ENCODE measurements around the gene CAMK2N1. TPM values are rescaled to one million over a fixed set of nuclear protein-coding genes. Genes with fewer than 3 reads are reported as not detected.

The CAMK2N1 gene
- total and polyA plus RNA-seq, 2 of the 13 experiments (the other 11 are each of a cell fraction or from before 2014, with no cell fraction given) = 38.0 to 38.6 TPM

- TF ChIP-seq ZNF232 (CRISPR knock-in tag; IDR thresholded peaks at IDR 0.05; ENCODE audit: borderline replicate concordance) = peak; percentile 72; the same call in 1 of the 2 replicates
- TF ChIP-seq ZNF225 (CRISPR knock-in tag; IDR thresholded peaks at IDR 0.05) = peak; percentile 88; the same call in 1 of the 2 replicates
- TF ChIP-seq DDIT3 (CRISPR knock-in tag; IDR thresholded peaks at IDR 0.05) = no peak
- TF ChIP-seq JARID2 (CRISPR knock-in tag; IDR thresholded peaks at IDR 0.05; ENCODE audit: insufficient replicate concordance) = no peak
- TF ChIP-seq ZFP36L1 (CRISPR knock-in tag; IDR thresholded peaks at IDR 0.05) = no peak
- TF ChIP-seq USF2 (IDR thresholded peaks at IDR 0.05; ENCODE audit: low read depth, low read length) = no peak
- TF ChIP-seq USF2 (CRISPR knock-in tag; IDR thresholded peaks at IDR 0.05; ENCODE audit: borderline replicate concordance) = peak; percentile 67; the same call in 1 of the 2 replicates
- TF ChIP-seq THAP9 (CRISPR knock-in tag; IDR thresholded peaks at IDR 0.05; ENCODE audit: borderline replicate concordance) = peak; percentile 98
- peak; percentile 85 for TF ChIP-seq KMT2B (CRISPR knock-in tag; IDR thresholded peaks at IDR 0.05)
- peak; percentile 59; the same call in 1 of the 2 replicates for TF ChIP-seq NCOA1 (CRISPR knock-in tag; IDR thresholded peaks at IDR 0.05)
- no peak for TF ChIP-seq SETDB1 (CRISPR knock-in tag; IDR thresholded peaks at IDR 0.05; ENCODE audit: borderline replicate concordance)
- TF ChIP-seq ERF (CRISPR knock-in tag; IDR thresholded peaks at IDR 0.05) = peak; percentile 64
- 0 out of 2 replicates have a peak, but pooled peaks have one; percentile 36 for TF ChIP-seq PRDM15 (CRISPR knock-in tag; IDR thresholded peaks at IDR 0.05)
- peak; percentile 87 for TF ChIP-seq ZNF414 (CRISPR knock-in tag; IDR thresholded peaks at IDR 0.05)
- TF ChIP-seq SKI (IDR thresholded peaks at IDR 0.05; ENCODE audit: partially characterized antibody) = peak; percentile 41
- peak; percentile 61; the same call in 1 of the 2 replicates for TF ChIP-seq ZNF598 (CRISPR knock-in tag; IDR thresholded peaks at IDR 0.05; ENCODE audit: borderline replicate concordance)
- no peak for TF ChIP-seq ZNF672 (CRISPR knock-in tag; IDR thresholded peaks at IDR 0.05)
- peak; percentile 89 for TF ChIP-seq SALL2 (CRISPR knock-in tag; IDR thresholded peaks at IDR 0.05)
- peak; percentile 96 for TF ChIP-seq WIZ (CRISPR knock-in tag; IDR thresholded peaks at IDR 0.05)
Measured at GRCh38 chr1:20507564-20508410, 21.8 kb upstream of the CAMK2N1 start, which contains the start of gene MUL1 (continued).
